Fibroblast of lung (primary cell): ENCODE data around the gene CALU.

Experiments used
- EZH2 ChIP-seq: IDR thresholded peaks from 2 replicates; pipeline ENCODE4 v1.5.1; 2012; ENCODE audit warnings: low read length, control low read depth, mild to moderate bottlenecking; ENCODE audit errors: missing control alignments
- TF ChIP-seq, protein P1 (sequence below), 2 donors: IDR thresholded peaks in 1 of 2; conservative IDR thresholded peaks in 1 of 2; 1 replicate in 1 of 2; 2 replicates in 1 of 2; pipeline ENCODE4 v1.5.1; 2011 to 2012; ENCODE audit warnings: low read length in 2 of 2, control low read depth in 1 of 2, inconsistent platforms in 1 of 2, low read depth in 1 of 2, mild to moderate bottlenecking in 1 of 2

DNA sequence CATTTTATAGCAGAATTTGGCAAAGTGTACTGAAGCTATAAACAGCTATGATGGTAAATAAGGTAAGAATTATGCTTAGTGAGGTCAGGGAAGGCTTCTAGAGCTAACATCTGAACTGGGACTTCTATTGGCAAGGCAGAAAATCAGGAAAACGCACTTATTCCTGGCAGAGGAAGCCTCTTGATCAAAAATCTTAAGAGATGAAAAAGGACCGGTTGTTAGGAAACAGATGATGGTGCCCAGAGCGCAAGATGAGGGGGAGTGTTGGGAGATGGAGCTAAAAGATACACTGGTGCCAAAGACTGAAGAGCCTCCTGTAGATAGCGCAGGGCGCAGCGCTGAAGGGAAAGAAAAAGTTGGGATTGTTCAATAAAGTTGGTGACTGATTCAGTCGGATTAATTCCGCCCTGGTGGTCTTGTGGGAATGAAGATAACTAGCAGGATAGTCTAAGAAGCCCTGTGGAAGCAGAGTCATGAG is 550 bp upstream of the CALU start:
- TF ChIP-seq, protein P1, sequence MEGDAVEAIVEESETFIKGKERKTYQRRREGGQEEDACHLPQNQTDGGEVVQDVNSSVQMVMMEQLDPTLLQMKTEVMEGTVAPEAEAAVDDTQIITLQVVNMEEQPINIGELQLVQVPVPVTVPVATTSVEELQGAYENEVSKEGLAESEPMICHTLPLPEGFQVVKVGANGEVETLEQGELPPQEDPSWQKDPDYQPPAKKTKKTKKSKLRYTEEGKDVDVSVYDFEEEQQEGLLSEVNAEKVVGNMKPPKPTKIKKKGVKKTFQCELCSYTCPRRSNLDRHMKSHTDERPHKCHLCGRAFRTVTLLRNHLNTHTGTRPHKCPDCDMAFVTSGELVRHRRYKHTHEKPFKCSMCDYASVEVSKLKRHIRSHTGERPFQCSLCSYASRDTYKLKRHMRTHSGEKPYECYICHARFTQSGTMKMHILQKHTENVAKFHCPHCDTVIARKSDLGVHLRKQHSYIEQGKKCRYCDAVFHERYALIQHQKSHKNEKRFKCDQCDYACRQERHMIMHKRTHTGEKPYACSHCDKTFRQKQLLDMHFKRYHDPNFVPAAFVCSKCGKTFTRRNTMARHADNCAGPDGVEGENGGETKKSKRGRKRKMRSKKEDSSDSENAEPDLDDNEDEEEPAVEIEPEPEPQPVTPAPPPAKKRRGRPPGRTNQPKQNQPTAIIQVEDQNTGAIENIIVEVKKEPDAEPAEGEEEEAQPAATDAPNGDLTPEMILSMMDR (conservative IDR thresholded peaks at IDR 0.05 in 1 of 2, IDR thresholded peaks at IDR 0.05 in 1 of 2; ENCODE audit: low read depth in 1 of 2, low read length in 2 of 2): no peak
- TF ChIP-seq EZH2: no peak
